Neural progenitor cell (in vitro differentiated cells): Measurements from ENCODE around the gene ATXN1. TPM values are rescaled to one million over a fixed set of nuclear protein-coding genes. Genes with fewer than 3 reads are reported as not detected.

Experiments
- DNase-seq: peaks from one replicate; pipeline ENCODE4 v3.0.0-alpha.2; 2016; ENCODE audit warnings: low spot score
- H2AFZ ChIP-seq: fragments of 200-600 bp; sonication (generic); replicated peaks from 2 replicates; pipeline ENCODE4 v1.6.1; 2016; ENCODE audit warnings: antibody characterized with exemption
- H3F3A ChIP-seq: fragments of 200-600 bp; sonication (generic); 2 replicates; pipeline ENCODE4 v1.6.1; 2016; ENCODE audit warnings: antibody characterized with exemption, low read depth
- H3K27ac ChIP-seq: fragments of 200-600 bp; sonication (generic); 2 replicates; pipeline ENCODE4 v1.5.1; 2016; ENCODE audit warnings: mild to moderate bottlenecking
- H3K27me3 ChIP-seq: fragments of 200-600 bp; sonication (generic); 2 replicates; pipeline ENCODE4 v1.6.1; 2016; ENCODE audit warnings: mild to moderate bottlenecking, moderate library complexity
- H3K36me3 ChIP-seq: fragments of 200-600 bp; sonication (generic); 2 replicates; pipeline ENCODE4 v1.5.1; 2016
- H3K4me1 ChIP-seq: fragments of 200-600 bp; sonication (generic); 2 replicates; pipeline ENCODE4 v1.6.1; 2016; ENCODE audit warnings: mixed run types
- H3K4me2 ChIP-seq: fragments of 200-600 bp; sonication (generic); 2 replicates; pipeline ENCODE4 v1.6.1; 2016
- H3K4me3 ChIP-seq: fragments of 200-600 bp; sonication (generic); 2 replicates; pipeline ENCODE4 v1.5.1; 2016
- H3K79me2 ChIP-seq: fragments of 200-600 bp; sonication (generic); 2 replicates; pipeline ENCODE4 v1.6.1; 2016; ENCODE audit warnings: low read depth
- H3K9ac ChIP-seq: fragments of 200-600 bp; sonication (generic); 2 replicates; pipeline ENCODE4 v1.6.1; 2016
- H3K9me3 ChIP-seq: fragments of 200-600 bp; sonication (generic); 2 replicates; pipeline ENCODE4 v1.5.1; 2016; ENCODE audit warnings: low read depth
- H4K20me1 ChIP-seq: fragments of 200-600 bp; sonication (generic); 2 replicates; pipeline ENCODE4 v1.6.1; 2016; ENCODE audit warnings: low read depth
- H3K27ac Mint-ChIP-seq: 3 replicates; pipeline ENCODE4 v1.8.0; 2021; ENCODE audit warnings: mixed read lengths
- H3K27me3 Mint-ChIP-seq: 2 replicates; pipeline ENCODE4 v1.8.0; 2022; ENCODE audit warnings: low read depth, mild to moderate bottlenecking, inconsistent platforms, moderate library complexity, mixed read lengths; ENCODE audit not compliant: insufficient read depth
- H3K36me3 Mint-ChIP-seq: 3 replicates; pipeline ENCODE4 v1.8.0; 2021; ENCODE audit warnings: mixed read lengths
- H3K4me1 Mint-ChIP-seq: 3 replicates; pipeline ENCODE4 v1.8.0; 2021; ENCODE audit warnings: mixed read lengths
- H3K4me3 Mint-ChIP-seq: 3 replicates; pipeline ENCODE4 v1.8.0; 2021; ENCODE audit warnings: mild to moderate bottlenecking, moderate library complexity, mixed read lengths
- H3K9me3 Mint-ChIP-seq: 3 replicates; pipeline ENCODE4 v1.8.0; 2020; ENCODE audit warnings: mixed read lengths
- EZH2 ChIP-seq: fragments of 200-600 bp; sonication (generic); IDR thresholded peaks from 2 replicates; pipeline ENCODE4 v1.6.1; 2017; ENCODE audit warnings: antibody characterized with exemption, mild to moderate bottlenecking, moderate library complexity
- EZH2phosphoT487 ChIP-seq: fragments of 200-600 bp; sonication (generic); IDR thresholded peaks from 2 replicates; pipeline ENCODE4 v1.6.1; 2017; ENCODE audit warnings: antibody characterized with exemption
- total RNA-seq: library from RNA; depleted of rRNA; stranded (reverse); fragments of >200 nt; gene quantifications from 2 replicates; pipeline ENCODE4 v1.2.3, GENCODE V29; 2015; ENCODE audit warnings: low replicate concordance
- TF ChIP-seq, protein P1 (sequence below): fragments of 200-600 bp; sonication (generic); IDR thresholded peaks from 2 replicates; pipeline ENCODE4 v1.5.1; 2017; ENCODE audit warnings: antibody characterized with exemption, mild to moderate bottlenecking

Gene ATXN1
- total RNA-seq, 1 donor from 2014 or later: 3.6 TPM

DNA sequence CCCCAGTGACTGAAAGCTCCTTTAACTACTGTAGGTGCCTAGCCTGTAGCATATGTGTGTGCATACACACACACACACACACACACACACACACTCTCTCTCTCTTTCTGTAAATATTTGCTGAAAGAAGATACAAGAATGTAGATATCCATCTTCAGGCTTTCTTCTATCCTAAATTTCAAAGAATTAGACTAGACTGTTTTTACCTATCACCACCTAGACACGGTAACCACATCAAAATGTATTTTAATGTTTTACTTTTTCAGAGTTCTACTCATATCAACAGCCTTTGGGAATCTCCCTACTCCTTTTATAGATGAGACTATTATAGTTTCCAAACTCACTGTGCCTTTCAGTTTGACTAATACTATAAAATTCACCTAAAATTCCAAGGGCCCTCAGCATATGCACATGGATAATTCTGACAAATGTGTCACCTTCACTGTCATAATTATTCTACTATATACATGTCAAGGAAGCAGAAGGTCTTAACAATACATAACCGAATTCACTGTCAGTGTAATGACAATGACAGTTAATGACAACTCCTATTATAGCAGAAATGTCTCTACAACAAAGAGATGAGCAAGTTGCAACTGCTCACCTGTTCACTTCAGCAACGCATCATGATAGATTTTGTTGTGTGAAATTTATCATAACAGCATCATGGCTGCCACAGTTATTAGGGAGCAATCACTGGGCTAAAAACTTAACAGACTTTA, 286.3 kb downstream of the ATXN1 start:
- Histone ChIP-seq H3K27me3 (no peaks in the 10 kb centered on the region), H4K20me1 (no peaks in the 10 kb centered on the region), H3K4me3 (no peak overlapping the region), H3K9me3 (no peaks in the 10 kb centered on the region), H3K79me2 (no peaks in the 10 kb centered on the region), H3F3A (no peaks in the 10 kb centered on the region), H3K4me2 (no peak overlapping the region), H3K9ac (no peak overlapping the region), H2AFZ (no peak overlapping the region), H3K27ac (no peak overlapping the region), H3K36me3 (no peaks in the 10 kb centered on the region), H3K4me1 (no peaks in the 10 kb centered on the region)
- no peaks in the 10 kb centered on the region for H3K27me3 Mint-ChIP-seq
- no peak overlapping the region for H3K4me3 Mint-ChIP-seq
- H3K27ac Mint-ChIP-seq: no peak overlapping the region
- no peaks in the 10 kb centered on the region for H3K36me3 Mint-ChIP-seq
- no peaks in the 10 kb centered on the region for H3K4me1 Mint-ChIP-seq
- H3K9me3 Mint-ChIP-seq: no peaks in the 10 kb centered on the region
- TF ChIP-seq EZH2 (no peak), EZH2phosphoT487 (no peak)
- TF ChIP-seq, protein P1, sequence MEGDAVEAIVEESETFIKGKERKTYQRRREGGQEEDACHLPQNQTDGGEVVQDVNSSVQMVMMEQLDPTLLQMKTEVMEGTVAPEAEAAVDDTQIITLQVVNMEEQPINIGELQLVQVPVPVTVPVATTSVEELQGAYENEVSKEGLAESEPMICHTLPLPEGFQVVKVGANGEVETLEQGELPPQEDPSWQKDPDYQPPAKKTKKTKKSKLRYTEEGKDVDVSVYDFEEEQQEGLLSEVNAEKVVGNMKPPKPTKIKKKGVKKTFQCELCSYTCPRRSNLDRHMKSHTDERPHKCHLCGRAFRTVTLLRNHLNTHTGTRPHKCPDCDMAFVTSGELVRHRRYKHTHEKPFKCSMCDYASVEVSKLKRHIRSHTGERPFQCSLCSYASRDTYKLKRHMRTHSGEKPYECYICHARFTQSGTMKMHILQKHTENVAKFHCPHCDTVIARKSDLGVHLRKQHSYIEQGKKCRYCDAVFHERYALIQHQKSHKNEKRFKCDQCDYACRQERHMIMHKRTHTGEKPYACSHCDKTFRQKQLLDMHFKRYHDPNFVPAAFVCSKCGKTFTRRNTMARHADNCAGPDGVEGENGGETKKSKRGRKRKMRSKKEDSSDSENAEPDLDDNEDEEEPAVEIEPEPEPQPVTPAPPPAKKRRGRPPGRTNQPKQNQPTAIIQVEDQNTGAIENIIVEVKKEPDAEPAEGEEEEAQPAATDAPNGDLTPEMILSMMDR: no peak
- DNase-seq: no peak

DNA sequence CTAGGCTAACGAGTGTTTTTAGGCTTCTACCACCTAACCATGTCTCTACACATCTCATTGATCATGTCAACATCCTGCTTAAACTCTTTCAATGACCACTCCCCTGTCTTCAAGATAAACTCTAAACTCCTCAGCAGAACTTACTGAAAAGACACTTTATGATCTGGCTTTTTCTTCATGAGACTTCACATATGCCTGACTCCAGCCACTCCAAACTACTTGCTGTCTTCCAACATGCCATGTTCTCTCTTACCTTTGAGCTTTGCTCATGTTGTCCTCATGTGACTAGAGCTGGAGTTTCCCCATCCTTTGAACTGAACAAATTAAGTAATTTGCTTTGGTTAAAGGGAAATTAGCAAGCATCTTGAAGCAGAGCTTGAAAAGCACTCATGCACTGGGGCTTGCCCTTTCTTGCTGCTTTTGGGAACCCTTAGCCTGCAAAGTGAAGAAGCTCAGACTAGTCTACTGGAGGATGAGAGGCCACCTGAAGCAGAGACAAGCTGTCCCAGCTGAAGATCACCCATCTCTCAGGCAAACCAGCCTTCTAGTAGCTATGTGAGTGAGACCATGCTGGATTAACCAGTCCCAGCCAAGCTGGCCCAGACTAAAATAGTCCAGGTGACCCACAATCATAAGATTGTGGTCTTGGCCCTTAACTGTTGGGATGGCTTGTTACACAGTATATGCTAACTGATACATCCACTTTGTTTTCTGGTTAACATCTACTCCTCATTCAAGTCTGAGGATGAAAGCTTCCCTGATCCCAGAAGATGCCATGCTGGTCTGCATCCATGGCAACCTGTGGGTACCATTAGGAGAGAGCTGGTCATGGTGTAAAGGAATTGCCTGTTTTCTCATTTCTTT, 287.1 kb downstream of the ATXN1 start:
- no peak overlapping the region for H3K27ac ChIP-seq
- H3K27ac Mint-ChIP-seq: no peak overlapping the region

DNA sequence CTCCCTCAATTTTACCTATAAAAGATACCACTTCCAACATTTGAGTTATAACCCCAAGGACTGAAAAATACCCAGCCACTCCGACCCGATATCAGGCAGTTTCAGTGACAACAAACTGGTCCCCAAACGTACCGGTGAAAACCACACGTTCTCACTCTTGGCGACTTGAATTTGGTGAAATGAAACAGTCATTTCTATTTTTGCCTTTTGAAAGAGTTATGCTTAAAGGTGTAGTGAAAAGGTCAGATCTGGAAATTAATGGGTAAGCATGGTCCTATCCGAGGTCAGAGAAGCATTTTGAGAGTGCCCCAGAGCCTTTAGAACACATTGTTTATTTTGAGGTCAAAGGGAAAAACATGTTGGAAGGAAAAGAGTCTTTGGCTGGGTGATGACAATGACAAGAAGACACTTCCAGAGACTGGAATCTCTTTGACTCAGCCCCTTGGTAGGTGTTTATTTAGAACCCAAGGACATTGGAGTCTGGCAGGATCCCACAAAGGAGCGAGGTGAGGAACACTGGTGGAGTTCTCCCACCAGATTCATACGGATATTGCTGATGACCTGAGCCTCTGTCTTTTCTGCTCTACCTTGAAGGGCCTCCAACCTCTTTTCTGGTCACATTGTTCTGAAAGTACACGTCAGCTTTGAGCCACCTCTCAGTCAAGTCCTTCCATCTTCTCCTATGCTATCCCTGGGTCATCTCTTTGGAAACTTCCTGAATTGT, 287.9 kb downstream of the ATXN1 start:
- Histone ChIP-seq H3K4me2 (no peak overlapping the region), H3F3A (no peaks in the 10 kb centered on the region), H2AFZ (no peak overlapping the region), H3K4me3 (no peak overlapping the region), H3K36me3 (no peaks in the 10 kb centered on the region), H3K79me2 (no peaks in the 10 kb centered on the region), H4K20me1 (no peaks in the 10 kb centered on the region), H3K4me1 (no peaks in the 10 kb centered on the region), H3K9ac (no peak overlapping the region), H3K27ac (no peak overlapping the region), H3K9me3 (no peaks in the 10 kb centered on the region), H3K27me3 (no peaks in the 10 kb centered on the region)
- Mint-ChIP-seq H3K27me3 (no peaks in the 10 kb centered on the region), H3K4me1 (no peaks in the 10 kb centered on the region), H3K4me3 (no peak overlapping the region), H3K36me3 (no peaks in the 10 kb centered on the region), H3K9me3 (no peaks in the 10 kb centered on the region), H3K27ac (no peak overlapping the region)
- TF ChIP-seq, protein P1: no peak
- TF ChIP-seq EZH2phosphoT487: no peak
- no peak for TF ChIP-seq EZH2
- DNase-seq: no peak

More for the DNA sequence above, 287.1 kb downstream of the ATXN1 start:
- Histone ChIP-seq H3K9me3 (no peaks in the 10 kb centered on the region), H3K4me3 (no peak overlapping the region), H3K36me3 (no peaks in the 10 kb centered on the region), H3F3A (no peaks in the 10 kb centered on the region), H4K20me1 (no peaks in the 10 kb centered on the region), H3K9ac (no peak overlapping the region), H3K4me2 (no peak overlapping the region), H2AFZ (no peak overlapping the region), H3K27me3 (no peaks in the 10 kb centered on the region), H3K4me1 (no peaks in the 10 kb centered on the region), H3K79me2 (no peaks in the 10 kb centered on the region)
- no peaks in the 10 kb centered on the region for H3K4me1 Mint-ChIP-seq
- H3K36me3 Mint-ChIP-seq: no peaks in the 10 kb centered on the region
- no peak overlapping the region for H3K4me3 Mint-ChIP-seq
- no peak for DNase-seq
- TF ChIP-seq, protein P1: no peak
- no peaks in the 10 kb centered on the region for H3K27me3 Mint-ChIP-seq
- H3K9me3 Mint-ChIP-seq: no peaks in the 10 kb centered on the region
